Hematopoietic multipotent progenitor cell (in vitro differentiated cells): ENCODE results near the gene BBS9. TPM values are rescaled to one million over a fixed set of nuclear protein-coding genes. Genes with fewer than 3 reads are reported as not detected.
A peak's percentile ranks its signal among the peaks of the same experiment; 100 is the strongest.
"Not testable (repeated sequence)": the region's sequence is repeated elsewhere in the genome, so short reads cannot be mapped to it uniquely, and the experiment has no call there.

Source experiments
- DNase-seq, 3 donors: peaks; one replicate each; pipeline ENCODE4 v3.0.0-alpha.2; 2011 to 2015; ENCODE audit warnings: low read depth in 2 of 3, low spot score in 2 of 3
- total RNA-seq: library from RNA; depleted of rRNA; stranded (reverse); fragments of >200 nt; gene quantifications from one replicate; pipeline ENCODE4 v1.2.3, GENCODE V29; 2012

Gene BBS9
- total RNA-seq, 1 donor: 12.1 TPM

GRCh38 chr7:33477719-33478480 lies 348.5 kb downstream of the BBS9 start:
- no peak for DNase-seq

- not testable (repeated sequence) for DNase-seq
Observed at GRCh38 chr7:33484476-33484875, 355.1 kb downstream of the BBS9 start.

GRCh38 chr7:33485747-33486493 lies 356.6 kb downstream of the BBS9 start:
- no peak for DNase-seq

GRCh38 chr7:33486633-33487032 lies 357.3 kb downstream of the BBS9 start:
- no peak for DNase-seq

- peak in 1 of 3 donors; percentile 0 for DNase-seq
Observed at GRCh38 chr7:33487998-33488682, 358.8 kb downstream of the BBS9 start.

GRCh38 chr7:33494474-33494873 lies 365.1 kb downstream of the BBS9 start:
- DNase-seq: no peak

GRCh38 chr7:33495207-33495606 lies 365.8 kb downstream of the BBS9 start:
- no peak for DNase-seq

- DNase-seq: no peak
Observed at GRCh38 chr7:33497051-33497450, 367.7 kb downstream of the BBS9 start.

- DNase-seq: no peak
Observed at GRCh38 chr7:33500703-33501701, 371.6 kb downstream of the BBS9 start.

GRCh38 chr7:33503014-33503413 lies 373.6 kb downstream of the BBS9 start:
- DNase-seq: no peak

- DNase-seq: no peak
Observed at GRCh38 chr7:33503736-33504135, 374.4 kb downstream of the BBS9 start.

- DNase-seq: no peak
Observed at GRCh38 chr7:33504266-33504665, 374.9 kb downstream of the BBS9 start.

GRCh38 chr7:33509206-33509605 lies 379.8 kb downstream of the BBS9 start:
- DNase-seq: no peak

GRCh38 chr7:33511778-33512177 lies 382.4 kb downstream of the BBS9 start:
- DNase-seq: no peak

- DNase-seq: no peak
Observed at GRCh38 chr7:33516568-33516967, 387.2 kb downstream of the BBS9 start.

GRCh38 chr7:33517191-33517590 lies 387.8 kb downstream of the BBS9 start:
- no peak for DNase-seq

GRCh38 chr7:33527008-33527407 lies 397.6 kb downstream of the BBS9 start:
- not testable (repeated sequence) for DNase-seq

GRCh38 chr7:33527613-33528012 lies 398.2 kb downstream of the BBS9 start:
- DNase-seq: not testable (repeated sequence)

GRCh38 chr7:33529070-33529469 lies 399.7 kb downstream of the BBS9 start:
- no peak for DNase-seq

GRCh38 chr7:33530664-33531063 lies 401.3 kb downstream of the BBS9 start:
- DNase-seq: no peak
